GM23248 (cell line): ENCODE data around the gene MIOX.

Source experiments
- EZH2 ChIP-seq: fragments of 200-600 bp; sonication (generic); IDR thresholded peaks from 2 replicates; pipeline ENCODE4 v1.6.1; 2018; ENCODE audit warnings: antibody characterized with exemption, mild to moderate bottlenecking; ENCODE audit not compliant: insufficient read depth, poor library complexity, severe bottlenecking
- EZH2phosphoT487 ChIP-seq: fragments of 200-600 bp; sonication (generic); IDR thresholded peaks from 2 replicates; pipeline ENCODE4 v1.6.1; 2018; ENCODE audit warnings: antibody characterized with exemption, moderate library complexity, mild to moderate bottlenecking, low read depth; ENCODE audit not compliant: insufficient read depth

DNA sequence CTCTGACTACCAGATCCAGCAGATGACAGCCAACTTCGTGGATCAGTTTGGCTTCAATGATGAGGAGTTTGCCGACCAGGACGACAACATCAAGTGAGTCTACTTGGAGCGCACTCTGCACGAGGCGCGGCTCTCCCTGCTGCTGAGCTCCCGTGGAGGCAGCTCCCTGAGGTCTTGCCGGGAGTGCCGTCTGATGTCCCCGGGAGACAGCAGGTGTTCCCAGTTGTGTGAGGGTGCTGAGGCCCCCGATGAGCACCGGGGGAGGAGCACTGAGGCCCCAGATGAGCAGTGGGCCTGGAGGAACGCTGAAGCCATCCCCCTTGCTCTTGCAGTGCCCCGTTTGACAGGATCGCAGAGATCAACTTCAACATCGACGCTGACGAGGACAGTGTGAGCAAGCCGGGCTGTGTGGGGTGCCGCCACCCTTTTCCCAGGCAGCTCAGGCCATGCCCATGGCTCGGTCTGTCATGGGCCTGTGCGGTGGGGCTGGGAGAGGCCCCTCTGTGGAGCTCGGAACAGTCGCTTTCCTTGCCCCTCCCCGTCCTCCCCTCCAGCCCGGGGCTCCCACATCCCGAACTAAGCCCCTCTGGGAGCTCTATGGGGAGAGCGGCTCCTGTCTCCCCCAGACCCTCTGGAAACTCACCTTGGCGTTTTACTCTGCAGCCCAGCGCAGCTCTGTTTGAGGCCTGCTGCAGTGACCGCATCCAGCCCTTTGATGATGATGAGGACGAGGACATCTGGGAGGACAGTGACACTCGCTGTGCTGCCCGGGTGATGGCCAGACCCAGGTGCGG lies 49.0 kb upstream of the MIOX start:
- no peak for TF ChIP-seq EZH2phosphoT487
- TF ChIP-seq EZH2 = no peak
